Non-pigmented ciliary epithelial cell (primary cell): Measurements from ENCODE around the gene FOXD3.
A peak's percentile ranks its signal among the peaks of the same experiment; 100 is the strongest.

ENCODE experiments used
- DNase-seq: peaks from one replicate; pipeline ENCODE4 v3.0.0-alpha.2; 2010; ENCODE audit warnings: low read depth

Gene FOXD3

GRCh38 chr1:63362073-63362472 is 39.7 kb downstream of the FOXD3 start:
- DNase-seq, result no peak

- DNase-seq, result no peak
These were observed 40.2 kb downstream of the FOXD3 start for GRCh38 chr1:63362578-63362977.

GRCh38 chr1:63363014-63363413 is 40.6 kb downstream of the FOXD3 start:
- DNase-seq, result no peak

- no peak for DNase-seq
These were observed 44.5 kb downstream of the FOXD3 start for GRCh38 chr1:63366908-63367214.

GRCh38 chr1:63367215-63368103 is 45.1 kb downstream of the FOXD3 start, which contains the start of gene ALG6:
Gene ALG6, plus strand, starts transcription at chr1:63367627. Its CDS starts 3,351 bp downstream, at chr1:63370978.
- peak; percentile 55 for DNase-seq

- DNase-seq, result no peak
These were observed 45.8 kb downstream of the FOXD3 start for GRCh38 chr1:63368131-63368530.
